OCI-LY7 (cell line): ENCODE data around the gene CDK15.

ENCODE experiments used
- EZH2phosphoT487 ChIP-seq: fragments of 200-600 bp; sonication (generic); IDR thresholded peaks from 2 replicates; pipeline ENCODE4 v1.6.1; 2018; ENCODE audit warnings: low read depth, borderline replicate concordance, mild to moderate bottlenecking, mixed run types, antibody characterized with exemption, low read length, moderate library complexity, mixed read lengths
- TF ChIP-seq, protein P1 (sequence below): fragments of 200-600 bp; sonication (generic); conservative IDR thresholded peaks from 2 replicates; pipeline ENCODE4 v1.5.1; 2014; ENCODE audit warnings: mild to moderate bottlenecking, antibody characterized with exemption, low read length, moderate library complexity, mixed read lengths

DNA sequence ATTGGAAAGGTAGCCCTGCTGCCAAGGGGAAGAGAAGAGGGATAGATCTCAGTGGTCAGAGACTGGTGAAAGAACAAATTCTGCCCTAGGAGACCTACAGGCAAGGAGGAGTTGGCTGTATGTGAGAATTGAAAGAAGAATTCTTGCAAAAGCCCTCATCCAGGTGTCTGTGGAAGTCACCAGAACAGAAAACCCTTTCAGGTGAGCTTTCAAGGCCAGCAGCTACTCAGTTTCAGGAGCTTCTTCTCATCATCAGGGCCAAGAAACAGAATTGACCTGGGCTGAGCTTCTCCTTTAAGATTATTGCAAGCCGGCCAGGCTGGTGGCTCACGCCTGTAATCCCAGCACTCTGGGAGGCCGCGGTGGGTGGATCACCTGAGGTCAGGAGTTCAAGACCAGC, 110.2 kb downstream of the CDK15 start:
- no peak for TF ChIP-seq EZH2phosphoT487
- TF ChIP-seq, protein P1, sequence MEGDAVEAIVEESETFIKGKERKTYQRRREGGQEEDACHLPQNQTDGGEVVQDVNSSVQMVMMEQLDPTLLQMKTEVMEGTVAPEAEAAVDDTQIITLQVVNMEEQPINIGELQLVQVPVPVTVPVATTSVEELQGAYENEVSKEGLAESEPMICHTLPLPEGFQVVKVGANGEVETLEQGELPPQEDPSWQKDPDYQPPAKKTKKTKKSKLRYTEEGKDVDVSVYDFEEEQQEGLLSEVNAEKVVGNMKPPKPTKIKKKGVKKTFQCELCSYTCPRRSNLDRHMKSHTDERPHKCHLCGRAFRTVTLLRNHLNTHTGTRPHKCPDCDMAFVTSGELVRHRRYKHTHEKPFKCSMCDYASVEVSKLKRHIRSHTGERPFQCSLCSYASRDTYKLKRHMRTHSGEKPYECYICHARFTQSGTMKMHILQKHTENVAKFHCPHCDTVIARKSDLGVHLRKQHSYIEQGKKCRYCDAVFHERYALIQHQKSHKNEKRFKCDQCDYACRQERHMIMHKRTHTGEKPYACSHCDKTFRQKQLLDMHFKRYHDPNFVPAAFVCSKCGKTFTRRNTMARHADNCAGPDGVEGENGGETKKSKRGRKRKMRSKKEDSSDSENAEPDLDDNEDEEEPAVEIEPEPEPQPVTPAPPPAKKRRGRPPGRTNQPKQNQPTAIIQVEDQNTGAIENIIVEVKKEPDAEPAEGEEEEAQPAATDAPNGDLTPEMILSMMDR: no peak
